NT2/D1 (cell line): Measurements from ENCODE around the gene ANKRD22.

Experiments
- DNase-seq: peaks from one replicate; pipeline ENCODE4 v3.0.0-alpha.2; 2011; ENCODE audit warnings: low read depth, low spot score
- H3K27me3 ChIP-seq: 2 replicates; pipeline ENCODE4 v1.6.0; 2011; ENCODE audit warnings: mild to moderate bottlenecking; ENCODE audit not compliant: insufficient read length, insufficient read depth
- H3K36me3 ChIP-seq: 2 replicates; pipeline ENCODE4 v1.6.1; 2011; ENCODE audit warnings: mild to moderate bottlenecking, low read length, mixed read lengths; ENCODE audit not compliant: insufficient read depth, insufficient read length
- H3K4me1 ChIP-seq: 2 replicates; pipeline ENCODE4 v1.5.1; 2011; ENCODE audit not compliant: insufficient read depth, insufficient read length
- H3K4me3 ChIP-seq: 2 replicates; pipeline ENCODE4 v1.5.1; 2011; ENCODE audit warnings: low read depth; ENCODE audit not compliant: insufficient read length
- H3K9ac ChIP-seq: 2 replicates; pipeline ENCODE4 v1.6.0; 2011; ENCODE audit warnings: low read depth; ENCODE audit not compliant: insufficient read length
- H3K9me3 ChIP-seq: 2 replicates; pipeline ENCODE4 v1.5.1; 2011; ENCODE audit warnings: mild to moderate bottlenecking, low read length; ENCODE audit not compliant: insufficient read depth
- SUZ12 ChIP-seq: IDR thresholded peaks from 2 replicates; pipeline ENCODE4 v1.6.1; 2011; ENCODE audit not compliant: insufficient read length, insufficient read depth; ENCODE audit errors: extremely low read depth
- YY1 ChIP-seq: IDR thresholded peaks from 2 replicates; pipeline ENCODE4 v1.6.1; 2011; ENCODE audit not compliant: insufficient read length, insufficient read depth
- ZNF274 ChIP-seq: IDR thresholded peaks from 2 replicates; pipeline ENCODE4 v1.6.1; 2011; ENCODE audit warnings: mild to moderate bottlenecking, low read depth, low read length

ANKRD22 gene

DNA sequence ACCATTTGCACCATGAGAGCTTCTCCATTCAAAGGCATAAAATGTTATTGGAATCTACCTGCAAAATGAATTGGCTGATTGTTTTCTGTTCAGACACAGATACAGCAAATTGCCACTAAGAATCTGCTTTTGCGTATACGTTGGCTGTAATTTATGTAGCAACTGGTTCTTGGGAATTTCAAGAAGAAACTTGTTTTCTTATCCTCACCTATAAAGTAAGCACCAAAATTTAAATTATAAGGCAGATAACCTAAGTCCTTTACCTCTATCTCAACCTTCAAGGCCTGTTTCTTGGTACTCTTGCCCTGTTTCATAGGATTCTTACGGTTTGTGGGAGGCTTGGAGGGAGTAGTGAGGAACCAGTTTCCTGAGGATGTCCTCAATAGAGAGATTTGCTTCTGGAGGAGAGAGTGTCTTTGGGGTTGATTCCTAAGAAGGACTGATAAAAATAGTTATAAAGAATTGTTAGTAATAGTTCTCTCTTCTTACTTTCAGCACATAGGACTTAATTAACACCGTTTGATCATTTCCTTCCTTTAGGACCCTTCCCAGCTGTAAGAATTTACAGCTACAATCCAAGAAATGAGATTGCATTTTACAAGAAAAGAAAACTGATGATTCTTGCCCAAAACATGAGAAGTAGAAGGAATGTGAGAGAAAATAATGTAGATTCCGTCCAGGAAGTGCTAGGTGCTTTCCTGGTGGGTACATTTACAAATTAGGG lies 30.4 kb upstream of the ANKRD22 start:
- TF ChIP-seq SUZ12: no peak
- TF ChIP-seq YY1: no peak
- TF ChIP-seq ZNF274: no peak
- H3K9me3 ChIP-seq: no peaks in the 10 kb centered on the region
- no peak overlapping the region for H3K9ac ChIP-seq
- DNase-seq: no peak
- no peaks in the 10 kb centered on the region for H3K4me1 ChIP-seq
- H3K36me3 ChIP-seq: no peaks in the 10 kb centered on the region
- H3K27me3 ChIP-seq: peaks cover 34% of the 10 kb centered on the region
- H3K4me3 ChIP-seq: no peak overlapping the region

DNA sequence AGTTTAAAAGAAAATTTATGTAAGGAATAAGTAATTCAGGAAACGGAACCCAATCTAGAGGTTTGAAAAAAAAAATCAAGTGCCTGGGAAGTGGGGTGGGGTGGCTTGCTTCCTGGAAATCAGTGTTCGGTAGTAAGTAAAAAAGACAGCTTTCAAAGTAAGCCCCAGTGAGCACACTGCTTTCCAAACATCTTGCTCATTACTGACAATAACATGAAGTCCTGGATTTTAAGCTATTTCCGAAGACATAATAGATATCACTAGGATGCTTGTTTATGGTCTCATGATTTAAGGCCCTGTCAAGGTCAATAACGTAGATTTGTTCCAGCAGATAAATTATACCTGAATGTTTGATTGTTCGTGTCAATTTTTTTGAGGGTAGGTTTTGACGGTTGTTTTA lies 29.7 kb upstream of the ANKRD22 start:
- no peaks in the 10 kb centered on the region for H3K4me1 ChIP-seq
- peaks cover 34% of the 10 kb centered on the region for H3K27me3 ChIP-seq
- no peaks in the 10 kb centered on the region for H3K36me3 ChIP-seq
- H3K9ac ChIP-seq: no peak overlapping the region
- peak overlapping the region; percentile 76 for H3K4me3 ChIP-seq
- no peaks in the 10 kb centered on the region for H3K9me3 ChIP-seq
- no peak for TF ChIP-seq YY1
- no peak for TF ChIP-seq ZNF274
- TF ChIP-seq SUZ12: no peak
- DNase-seq: no peak

DNA sequence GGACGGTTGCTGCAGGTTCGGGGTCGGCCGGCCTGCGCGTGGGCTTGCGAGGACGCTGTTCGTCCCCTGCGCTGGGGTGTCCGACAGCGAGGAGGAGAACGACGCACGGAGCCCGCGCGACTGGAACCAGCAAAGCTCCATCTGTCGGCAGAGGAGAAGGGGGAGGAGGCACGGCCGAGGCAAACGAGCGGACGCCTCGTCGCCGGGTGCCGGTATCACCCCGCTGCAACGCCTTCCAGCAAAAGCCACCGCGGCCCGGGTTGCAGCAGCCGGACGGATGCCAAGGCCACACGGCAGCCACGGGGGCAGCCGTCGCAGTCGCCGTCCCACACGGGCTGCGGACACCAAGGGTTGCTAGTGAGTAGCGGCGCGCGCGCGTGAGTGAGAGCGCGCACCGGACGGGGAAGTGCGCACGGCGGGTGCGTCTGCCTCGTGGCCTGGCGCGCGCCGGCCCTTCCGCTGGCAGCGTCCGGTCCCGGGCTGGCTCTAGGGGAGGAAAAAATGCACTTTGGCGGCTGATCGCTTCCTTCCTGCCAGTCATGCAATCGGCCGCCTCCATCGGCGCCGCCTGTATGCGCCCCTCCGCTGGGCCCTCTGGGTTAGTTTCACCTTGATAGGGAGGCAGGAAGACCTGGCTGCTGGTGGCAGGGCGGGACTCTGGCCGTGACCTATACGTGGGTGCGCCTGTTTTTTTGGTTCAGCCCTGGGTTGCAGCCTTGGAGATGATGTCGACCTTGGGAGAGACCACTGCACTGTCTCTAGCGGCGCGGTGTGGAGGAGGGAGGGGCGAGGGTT lies 28.8 kb upstream of the ANKRD22 start:
- Histone ChIP-seq H3K4me3 (peak overlapping the region; percentile 76), H3K36me3 (no peaks in the 10 kb centered on the region), H3K27me3 (peaks cover 34% of the 10 kb centered on the region), H3K9ac (peak overlapping the region; percentile 84), H3K4me1 (no peaks in the 10 kb centered on the region), H3K9me3 (no peaks in the 10 kb centered on the region)
- TF ChIP-seq SUZ12 (no peak), YY1 (no peak), ZNF274 (no peak)
- DNase-seq: no peak

DNA sequence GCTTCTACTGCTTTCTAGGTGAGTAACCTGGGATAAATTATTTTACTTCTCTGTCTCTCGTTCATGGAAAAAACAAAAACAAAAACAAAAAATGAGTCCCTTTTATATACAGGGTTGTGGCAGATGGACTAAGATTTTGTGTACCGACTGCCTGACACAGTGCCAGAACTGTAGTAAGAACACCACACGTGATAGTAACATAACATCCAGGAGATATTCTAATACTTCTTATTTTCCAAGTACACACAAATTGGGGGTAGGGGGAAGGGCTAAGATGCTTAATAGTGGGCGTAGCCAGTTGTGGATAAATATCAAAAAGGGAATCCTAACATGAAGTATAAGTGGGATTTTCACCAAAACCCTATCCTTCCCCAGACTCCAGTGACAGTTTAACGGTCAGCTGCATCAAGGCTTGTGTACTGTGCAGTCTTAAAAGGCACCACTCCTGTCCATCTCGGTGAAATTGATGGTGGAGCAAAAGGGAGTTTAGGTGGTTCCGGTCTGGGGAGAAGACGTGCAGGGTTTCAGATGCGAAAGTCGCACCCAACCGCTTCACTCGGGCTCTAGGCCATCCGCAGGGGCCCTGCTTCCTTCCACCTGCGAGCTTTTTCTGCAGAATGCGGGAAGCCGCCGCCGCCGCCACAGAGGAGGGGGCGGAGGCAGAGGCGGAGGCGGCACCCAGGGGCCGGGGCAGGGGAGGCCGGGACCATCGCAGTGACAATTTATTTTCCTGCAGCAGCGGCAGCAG lies 28.1 kb upstream of the ANKRD22 start, which contains the start of gene STAMBPL1:
Gene STAMBPL1, plus strand, starts transcription at position 712 of the 748 bp plus-strand sequence. CDS start 21,464 bp downstream, outside the sequence.
- H3K27me3 ChIP-seq: peaks cover 34% of the 10 kb centered on the region
- H3K4me1 ChIP-seq: no peaks in the 10 kb centered on the region
- no peak for DNase-seq
- no peaks in the 10 kb centered on the region for H3K9me3 ChIP-seq
- H3K36me3 ChIP-seq: no peaks in the 10 kb centered on the region
- peak within 1 kb of the TSS; percentile 76 for H3K4me3 ChIP-seq
- H3K9ac ChIP-seq: peak within 1 kb of the TSS; percentile 84
- no peak for TF ChIP-seq ZNF274

- Histone ChIP-seq H3K36me3 (no peaks in the 10 kb centered on the region), H3K4me3 (no peak overlapping the region), H3K4me1 (no peaks in the 10 kb centered on the region), H3K27me3 (peaks cover 34% of the 10 kb centered on the region), H3K9me3 (no peaks in the 10 kb centered on the region), H3K9ac (no peak overlapping the region)
- TF ChIP-seq ZNF274 (no peak), YY1 (no peak), SUZ12 (no peak)
- DNase-seq: no peak
Measured at GRCh38 chr10:88877298-88877697, 25.7 kb upstream of the ANKRD22 start.

- Histone ChIP-seq H3K36me3 (no peaks in the 10 kb centered on the region), H3K4me1 (no peaks in the 10 kb centered on the region), H3K9ac (no peak overlapping the region), H3K4me3 (no peak overlapping the region), H3K27me3 (peaks cover 19% of the 10 kb centered on the region), H3K9me3 (no peaks in the 10 kb centered on the region)
- no peak for DNase-seq
- TF ChIP-seq ZNF274 (no peak), YY1 (no peak), SUZ12 (no peak)
Measured at GRCh38 chr10:88875081-88875480, 23.4 kb upstream of the ANKRD22 start.

GRCh38 chr10:88874281-88874680 lies 22.6 kb upstream of the ANKRD22 start:
- Histone ChIP-seq H3K36me3 (no peaks in the 10 kb centered on the region), H3K9me3 (no peaks in the 10 kb centered on the region), H3K4me1 (no peaks in the 10 kb centered on the region), H3K4me3 (no peak overlapping the region), H3K9ac (no peak overlapping the region), H3K27me3 (peaks cover 12% of the 10 kb centered on the region)
- DNase-seq: no peak
- TF ChIP-seq YY1 (no peak), SUZ12 (no peak), ZNF274 (no peak)
